GDM1 (cell line): ENCODE data around the gene ZDHHC12.
"Not testable (repeated sequence)": the region's sequence is repeated elsewhere in the genome, so short reads cannot be mapped to it uniquely, and the experiment has no call there.

ENCODE experiments used
- DNase-seq: peaks from one replicate; lab custom pipeline; 2025; lab: John Stamatoyannopoulos, UW

The ZDHHC12 gene

DNA sequence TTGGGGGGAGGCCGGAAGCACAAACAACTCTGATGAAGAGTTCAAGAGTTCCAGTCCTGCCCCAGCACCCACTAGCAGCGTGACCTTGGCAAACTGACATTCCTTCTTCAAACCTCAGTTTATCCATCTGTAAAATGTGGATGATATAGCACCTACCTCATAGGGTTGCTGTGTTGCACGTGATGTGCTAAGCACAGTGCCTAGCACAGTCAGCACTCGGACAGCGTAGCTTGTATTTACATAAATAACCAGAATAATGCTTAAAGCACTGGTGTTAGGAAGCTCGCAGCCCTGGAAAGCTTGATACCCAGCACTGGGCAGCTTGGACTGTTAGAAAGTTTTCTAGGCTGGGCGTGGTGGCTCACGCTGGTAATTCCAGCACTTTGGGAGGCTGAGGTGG lies 16.5 kb downstream of the ZDHHC12 start:
- DNase-seq: no peak

DNA sequence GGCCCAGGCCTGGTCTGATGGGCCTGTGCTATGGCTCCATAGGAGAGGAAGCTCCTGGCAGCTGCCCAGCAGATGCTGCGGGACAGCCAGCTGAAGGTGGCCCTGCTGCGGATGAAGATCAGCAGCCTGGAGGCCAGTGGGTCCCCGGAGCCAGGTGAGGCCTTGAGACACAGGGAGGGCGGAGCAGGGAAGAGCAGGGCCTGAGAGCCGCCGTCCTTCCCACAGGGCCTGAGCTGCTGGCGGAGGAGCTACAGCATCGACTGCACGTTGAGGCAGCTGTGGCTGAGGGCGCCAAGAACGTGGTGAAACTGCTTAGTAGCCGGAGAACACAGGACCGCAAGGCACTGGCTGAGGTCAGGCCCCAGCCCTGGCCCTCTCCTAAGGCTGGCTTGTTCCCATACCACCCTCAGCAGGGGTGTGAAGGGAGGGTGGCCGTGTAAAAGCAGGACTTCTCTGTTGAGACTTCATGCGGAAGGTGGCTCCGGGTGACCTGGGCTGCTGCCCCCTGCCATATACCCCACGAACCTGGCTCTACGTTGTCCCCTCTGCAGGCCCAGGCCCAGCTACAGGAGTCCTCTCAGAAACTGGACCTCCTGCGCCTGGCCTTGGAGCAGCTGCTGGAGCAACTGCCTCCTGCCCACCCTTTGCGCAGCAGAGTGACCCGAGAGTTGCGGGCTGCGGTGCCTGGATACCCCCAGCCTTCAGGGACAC lies 17.1 kb downstream of the ZDHHC12 start:
- no peak for DNase-seq

DNA sequence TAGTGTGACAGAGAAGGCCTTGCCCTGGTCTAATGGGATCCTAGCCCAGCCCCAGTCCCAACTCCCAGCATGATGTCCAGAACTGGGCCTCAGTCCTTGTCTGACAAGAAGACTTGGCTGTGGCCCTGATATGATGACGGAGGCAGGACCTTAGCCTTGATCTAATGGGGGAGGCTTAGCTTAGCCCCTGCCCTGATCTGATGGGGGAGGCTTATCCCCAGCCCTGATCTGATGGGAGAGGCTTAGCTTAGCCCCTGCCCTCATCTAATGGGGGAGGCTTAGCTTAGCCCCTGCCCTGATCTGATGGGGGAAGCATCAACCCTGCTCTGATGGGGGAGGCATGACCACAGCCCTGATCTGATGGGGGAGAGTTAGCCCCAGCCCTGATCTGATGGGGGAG lies 17.9 kb downstream of the ZDHHC12 start:
- DNase-seq: no peak

DNA sequence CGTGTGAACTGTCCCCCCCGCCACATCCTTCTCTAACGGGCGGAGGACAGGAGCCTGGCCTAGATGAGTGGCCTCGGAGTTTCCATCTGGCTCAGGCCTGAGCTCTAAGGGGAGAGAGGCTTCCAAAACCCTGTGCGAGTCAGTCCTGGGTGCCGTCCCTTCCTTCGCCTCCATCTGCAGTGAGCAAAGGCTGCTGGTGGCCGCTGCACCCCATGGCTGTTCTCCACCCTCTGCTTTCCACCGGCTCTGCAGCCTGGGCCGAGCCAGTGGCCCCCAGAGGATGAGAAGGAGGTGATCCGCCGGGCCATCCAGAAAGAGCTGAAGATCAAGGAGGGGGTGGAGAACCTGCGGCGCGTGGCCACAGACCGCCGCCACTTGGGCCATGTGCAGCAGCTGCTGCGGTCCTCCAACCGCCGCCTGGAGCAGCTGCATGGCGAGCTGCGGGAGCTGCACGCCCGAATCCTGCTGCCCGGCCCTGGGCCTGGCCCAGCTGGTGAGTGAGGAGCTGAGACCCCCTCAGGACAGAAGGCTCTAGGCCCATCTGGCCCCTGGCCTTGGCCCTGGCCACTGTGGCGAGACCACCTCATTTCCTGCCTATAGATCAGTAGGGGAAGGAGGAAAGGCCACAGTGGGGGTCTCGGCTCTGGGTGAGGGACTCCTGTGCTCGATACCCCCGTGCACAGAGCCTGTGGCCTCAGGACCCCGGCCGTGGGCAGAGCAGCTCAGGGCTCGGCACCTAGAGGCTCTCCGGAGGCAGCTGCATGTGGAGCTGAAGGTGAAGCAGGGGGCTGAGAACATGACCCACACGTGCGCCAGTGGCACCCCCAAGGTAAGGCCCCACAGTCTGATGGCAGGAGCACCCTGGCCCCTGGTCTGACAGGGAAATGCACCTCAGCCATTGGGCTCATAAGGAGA lies 18.6 kb downstream of the ZDHHC12 start:
- no peak for DNase-seq

DNA sequence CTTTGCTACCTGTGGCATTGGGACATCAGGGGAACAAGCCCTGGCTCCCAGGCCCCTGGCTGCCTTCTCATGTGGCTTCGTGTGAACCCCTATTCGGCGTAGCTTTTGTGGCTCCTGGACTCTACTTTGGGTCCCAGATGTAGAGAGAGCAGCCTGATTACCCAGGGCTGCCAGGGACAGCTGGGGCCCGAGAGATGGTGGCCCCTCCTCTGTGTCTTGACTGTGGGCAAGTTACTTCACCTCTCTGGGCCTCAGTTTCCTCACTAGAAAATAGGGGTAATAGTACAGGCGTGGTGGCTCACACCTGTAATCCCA lies 19.6 kb downstream of the ZDHHC12 start:
- DNase-seq: no peak

DNA sequence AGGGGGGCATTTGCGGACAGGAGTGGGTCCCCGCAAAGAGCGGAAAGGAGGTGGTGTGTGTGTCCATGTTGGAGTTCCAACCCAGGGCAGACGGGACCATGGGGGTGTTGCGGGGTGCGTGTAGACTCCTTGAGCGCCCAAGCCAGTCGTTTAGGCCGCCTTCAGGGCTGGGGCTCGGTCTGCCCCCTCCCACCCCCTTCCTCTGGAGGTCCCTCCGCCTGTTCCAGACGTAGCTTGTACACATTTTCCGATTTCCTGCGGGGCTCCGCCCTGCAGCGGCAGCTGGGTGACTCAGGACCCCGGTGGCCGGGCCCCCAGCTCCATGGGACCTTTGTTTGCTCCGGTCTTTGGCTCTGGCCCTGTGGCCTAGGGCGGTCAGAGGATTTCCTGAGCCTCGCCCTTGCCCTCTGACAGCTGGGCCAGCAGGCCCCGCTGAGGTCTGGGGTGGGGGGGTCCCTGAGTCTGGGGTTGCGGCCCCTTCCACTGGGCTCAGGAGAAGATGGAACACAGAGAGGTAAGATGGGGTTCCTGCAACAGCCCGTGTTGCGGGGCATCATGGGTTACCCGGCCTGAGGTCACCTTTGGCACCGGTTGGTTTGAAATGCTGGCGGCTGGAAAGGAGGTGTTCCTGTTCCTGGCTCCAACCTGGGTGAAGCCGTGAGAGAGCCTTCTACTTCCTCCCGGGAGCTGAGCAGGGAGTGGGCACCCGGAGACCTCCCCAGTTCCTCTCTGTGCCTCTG lies 20.1 kb downstream of the ZDHHC12 start:
- no peak for DNase-seq

DNA sequence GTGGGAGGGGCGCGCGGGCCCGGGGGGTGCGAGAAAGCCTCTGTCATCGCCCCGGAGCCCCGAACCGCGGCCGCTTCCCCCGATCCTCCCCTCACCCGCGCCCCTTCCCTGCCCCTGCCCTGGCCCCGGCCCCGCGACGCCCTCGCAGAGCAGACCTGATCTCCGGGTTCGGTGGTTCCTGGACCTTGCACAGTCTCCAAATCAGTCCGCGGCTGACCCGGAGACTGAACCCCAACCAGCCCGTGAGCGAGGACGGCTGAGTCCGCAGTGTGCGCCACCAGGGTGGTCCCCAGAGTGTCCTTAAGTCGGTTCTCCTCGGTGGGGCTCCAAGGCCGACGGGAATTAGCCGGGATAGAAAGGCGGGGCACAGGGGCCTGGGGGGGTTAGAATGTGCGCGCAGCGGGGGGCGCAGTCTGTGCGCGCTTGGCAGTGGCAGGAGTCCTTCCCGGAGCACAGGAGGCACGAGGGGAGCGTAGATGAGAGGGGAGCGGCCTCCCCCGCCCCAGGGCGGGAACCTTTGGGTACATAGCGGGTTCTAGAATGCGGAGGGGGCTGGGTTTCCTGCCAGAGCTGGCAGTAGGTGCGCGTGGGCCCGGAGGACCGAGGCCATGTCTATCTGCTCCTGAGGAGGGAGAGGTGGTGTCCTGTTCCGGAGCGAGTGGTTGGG lies 20.8 kb downstream of the ZDHHC12 start:
- no peak for DNase-seq

DNA sequence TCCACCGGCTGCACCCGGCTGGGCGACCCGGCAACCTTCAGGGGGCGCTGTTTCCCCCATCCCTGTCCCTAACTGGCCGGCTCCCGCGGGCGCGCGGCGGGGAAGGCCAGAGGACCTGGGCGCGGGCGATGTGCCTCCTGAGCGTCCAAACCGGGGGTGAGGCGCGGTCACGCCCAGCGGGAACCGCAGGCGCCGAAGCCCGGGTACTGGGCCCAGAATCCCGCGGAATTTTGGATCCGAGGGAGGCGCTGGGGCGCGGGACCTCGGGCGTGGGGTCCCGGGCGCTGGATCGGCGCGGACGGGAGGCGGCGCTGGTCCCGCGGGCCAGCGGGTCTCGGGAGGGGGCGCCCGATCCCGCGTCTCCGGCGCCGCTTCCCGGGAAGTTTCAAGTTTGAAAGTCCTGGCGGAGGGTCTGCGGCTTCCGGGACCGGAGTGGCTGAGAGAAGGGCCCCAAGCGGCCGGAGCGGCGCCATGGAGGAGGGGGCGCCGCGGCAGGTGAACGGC lies 21.4 kb downstream of the ZDHHC12 start, which contains the start of gene PKN3:
TSS of gene PKN3 (plus strand) at position 59 of the 504 bp plus-strand sequence. CDS start at position 472, 413 bp downstream.
- DNase-seq: peak; percentile 74

DNA sequence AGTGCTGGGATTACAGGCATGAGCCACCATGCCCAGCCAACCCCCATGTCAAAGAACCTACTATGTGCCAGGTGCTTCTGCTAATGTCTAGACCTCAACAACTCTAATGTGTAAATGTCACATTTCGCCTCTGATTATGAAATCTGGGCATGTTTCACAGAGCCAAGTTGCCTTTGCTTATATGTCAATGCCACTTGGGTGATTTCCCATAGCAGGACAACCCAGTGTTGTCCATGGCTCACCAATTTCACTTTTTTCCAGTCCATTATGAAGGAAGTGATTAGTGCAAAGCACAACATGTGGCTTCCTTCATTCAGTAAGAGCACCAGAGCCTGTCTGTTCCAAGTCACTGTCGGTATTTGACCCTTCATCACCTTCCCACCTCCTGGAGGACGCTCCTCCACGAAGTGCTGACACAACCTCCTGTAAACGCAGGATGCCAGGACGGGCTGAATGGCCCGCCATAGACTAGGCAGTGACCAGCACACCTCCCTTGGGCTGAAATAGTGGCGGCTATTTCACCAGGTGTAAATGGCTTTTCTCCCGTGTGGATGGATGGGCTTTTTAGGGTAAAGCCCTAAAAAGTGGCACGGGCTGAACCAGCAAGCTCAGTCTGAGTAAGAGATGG lies 22.6 kb downstream of the ZDHHC12 start:
- DNase-seq: no peak

DNA sequence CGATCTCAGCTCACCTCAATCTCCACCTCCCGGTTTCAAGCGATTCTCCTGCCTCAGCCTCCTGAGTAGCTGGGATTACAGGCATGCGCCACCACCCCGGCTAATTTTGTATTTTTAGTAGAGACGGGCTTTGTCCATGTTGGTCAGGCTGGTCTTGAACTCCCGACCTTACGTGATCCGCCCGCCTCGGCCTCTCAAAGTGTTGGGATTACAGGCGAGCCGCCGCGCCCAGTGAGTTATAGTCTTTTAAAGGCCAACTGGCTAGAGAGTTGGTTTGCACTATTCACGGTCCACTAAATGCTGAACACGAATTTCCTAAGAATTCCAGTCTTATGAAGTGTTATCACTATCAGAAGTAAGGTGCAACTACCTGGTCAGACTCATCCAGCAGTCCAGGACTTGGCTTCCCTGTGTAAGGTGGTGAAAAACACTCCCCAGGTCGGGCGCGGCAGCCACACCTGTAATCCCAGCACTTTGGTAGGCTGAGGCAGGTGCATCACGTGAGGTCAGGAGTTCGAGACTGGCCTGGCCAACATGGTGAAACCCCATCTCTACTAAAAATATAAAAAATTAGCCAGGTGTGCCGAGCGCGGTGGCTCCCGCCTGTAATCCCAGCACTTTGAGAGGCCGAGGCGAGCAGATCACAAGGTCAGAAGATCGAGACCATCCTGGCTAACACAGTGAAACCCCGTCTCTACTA lies 24.7 kb downstream of the ZDHHC12 start:
- not testable (repeated sequence) for DNase-seq

DNA sequence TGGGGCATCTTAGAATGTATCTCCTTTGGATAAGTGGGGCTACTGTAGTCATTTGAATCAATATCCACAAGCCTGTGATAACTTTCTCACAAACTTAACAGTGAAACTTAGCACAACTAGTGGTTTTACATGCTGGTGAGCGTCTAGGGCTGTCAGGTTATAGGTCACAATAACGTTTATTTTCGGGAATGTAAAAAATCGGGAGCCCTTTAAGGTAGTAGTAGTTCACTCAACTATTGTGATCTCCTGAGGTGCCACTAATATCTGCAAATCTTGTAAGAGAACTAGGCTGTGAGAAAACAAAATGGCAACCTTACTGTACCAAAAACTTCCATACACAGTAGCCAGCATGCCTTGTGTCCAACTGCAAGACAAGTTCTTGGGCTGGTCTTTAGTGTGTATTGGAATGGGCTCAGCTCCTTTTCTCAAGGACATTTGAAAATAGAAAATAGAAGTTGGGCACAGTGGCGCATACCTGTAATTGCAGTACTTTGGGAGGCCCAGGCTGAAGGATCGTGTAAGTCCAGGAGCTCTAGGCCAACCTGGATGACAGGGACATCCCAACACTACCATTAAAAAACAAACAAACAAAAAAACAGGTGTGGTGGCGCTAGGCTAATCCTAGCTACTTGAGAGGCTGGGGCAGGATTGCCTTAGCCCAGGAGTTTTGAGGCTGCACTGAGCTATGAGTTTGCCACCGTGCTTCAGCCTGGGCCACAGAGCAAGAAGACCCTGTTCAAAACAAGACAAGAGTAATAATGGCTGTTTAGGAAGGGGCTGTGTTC lies 26.8 kb downstream of the ZDHHC12 start:
- no peak for DNase-seq

DNA sequence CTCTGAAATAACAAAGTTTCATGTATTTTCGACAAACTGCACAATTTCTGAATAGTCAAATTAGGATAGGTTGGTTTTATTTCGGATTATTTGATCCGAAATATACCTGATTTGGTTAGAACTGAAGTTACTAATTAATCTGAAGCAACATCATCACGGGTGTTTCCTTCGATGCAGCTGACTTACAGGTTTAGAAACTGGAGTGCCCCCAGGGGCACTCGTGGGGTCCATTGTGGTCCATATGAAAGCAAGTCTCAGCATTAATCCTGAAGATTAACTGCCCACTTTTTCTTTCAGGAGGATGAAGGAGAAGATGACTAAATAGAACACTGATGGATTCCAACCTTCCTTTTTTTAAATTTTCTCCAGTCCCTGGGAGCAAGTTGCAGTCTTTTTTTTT lies 29.6 kb downstream of the ZDHHC12 start:
- no peak for DNase-seq

DNA sequence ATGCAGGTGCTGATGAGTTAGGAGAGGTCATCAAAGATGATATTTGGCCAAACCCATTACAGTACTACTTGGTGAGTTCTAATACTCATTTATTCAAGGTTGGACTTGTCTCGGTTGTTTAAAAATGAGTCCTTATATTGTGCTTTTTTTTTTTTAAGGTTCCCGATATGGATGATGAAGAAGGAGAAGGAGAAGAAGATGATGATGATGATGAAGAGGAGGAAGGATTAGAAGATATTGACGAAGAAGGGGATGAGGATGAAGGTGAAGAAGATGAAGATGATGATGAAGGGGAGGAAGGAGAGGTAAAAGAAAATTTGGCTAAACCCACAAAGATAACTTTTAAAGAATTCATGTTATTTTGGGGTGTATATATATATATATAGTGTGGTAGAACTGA lies 30.2 kb downstream of the ZDHHC12 start:
- DNase-seq: not testable (repeated sequence)

DNA sequence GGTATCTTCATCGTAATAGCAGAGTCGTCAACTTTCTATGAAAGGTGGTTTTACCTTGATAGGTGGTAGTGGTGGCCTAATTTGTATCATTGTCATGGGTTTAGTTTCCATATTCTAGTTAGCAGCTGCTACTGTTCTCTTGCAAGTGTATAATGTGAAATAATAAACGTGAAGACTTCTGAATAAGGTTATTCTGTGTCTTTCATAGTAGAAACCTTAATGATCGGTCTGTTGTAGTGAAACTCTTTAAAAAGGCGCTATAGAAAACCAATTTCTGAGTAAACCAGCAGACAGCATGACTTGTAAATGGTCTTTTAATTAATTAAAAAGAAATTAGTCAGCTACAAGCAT lies 33.3 kb downstream of the ZDHHC12 start:
- DNase-seq: no peak

DNA sequence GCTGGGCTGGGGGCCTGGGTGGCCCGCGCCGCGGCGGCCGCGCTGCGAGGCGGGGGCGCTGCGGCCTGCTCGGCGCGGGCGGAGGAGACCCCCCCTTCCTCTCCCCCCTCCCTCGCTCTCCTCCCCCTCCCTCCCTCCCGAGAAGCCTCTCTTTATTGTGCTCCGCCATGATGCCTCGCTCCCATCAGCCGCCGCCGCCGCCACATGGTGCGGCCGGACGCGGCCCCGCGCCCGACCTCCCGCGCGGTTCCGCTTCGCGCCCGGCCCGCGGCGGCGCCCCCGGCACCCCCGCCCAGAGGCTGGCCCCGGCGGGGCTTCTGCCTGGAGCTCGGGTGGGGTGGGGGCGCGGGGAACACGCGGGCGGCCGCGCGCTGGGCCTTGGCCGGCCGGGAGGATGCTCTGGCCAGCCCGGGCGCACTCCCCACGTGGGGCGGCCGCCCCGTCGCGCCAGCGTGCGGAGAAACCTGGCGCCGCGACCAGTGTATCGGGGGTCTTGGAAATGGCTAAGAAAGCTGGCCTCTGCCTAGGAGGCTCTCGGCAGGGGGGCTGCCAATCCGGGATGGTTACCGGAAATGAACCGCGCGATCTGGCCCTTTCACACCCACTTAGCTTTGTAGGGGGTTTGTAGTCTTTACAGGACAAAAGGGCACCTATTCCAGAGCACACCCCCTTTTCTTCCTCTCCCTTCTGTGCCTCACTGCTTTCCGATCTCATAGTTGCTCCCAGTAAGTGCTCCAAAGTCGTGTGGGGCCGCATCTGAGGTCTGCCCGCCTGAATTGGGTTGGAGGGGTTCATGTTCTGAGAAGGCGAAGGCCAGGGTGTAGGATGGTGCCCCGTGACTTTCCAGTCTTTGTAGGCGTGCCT lies 33.9 kb downstream of the ZDHHC12 start:
- peak; percentile 5 for DNase-seq

DNA sequence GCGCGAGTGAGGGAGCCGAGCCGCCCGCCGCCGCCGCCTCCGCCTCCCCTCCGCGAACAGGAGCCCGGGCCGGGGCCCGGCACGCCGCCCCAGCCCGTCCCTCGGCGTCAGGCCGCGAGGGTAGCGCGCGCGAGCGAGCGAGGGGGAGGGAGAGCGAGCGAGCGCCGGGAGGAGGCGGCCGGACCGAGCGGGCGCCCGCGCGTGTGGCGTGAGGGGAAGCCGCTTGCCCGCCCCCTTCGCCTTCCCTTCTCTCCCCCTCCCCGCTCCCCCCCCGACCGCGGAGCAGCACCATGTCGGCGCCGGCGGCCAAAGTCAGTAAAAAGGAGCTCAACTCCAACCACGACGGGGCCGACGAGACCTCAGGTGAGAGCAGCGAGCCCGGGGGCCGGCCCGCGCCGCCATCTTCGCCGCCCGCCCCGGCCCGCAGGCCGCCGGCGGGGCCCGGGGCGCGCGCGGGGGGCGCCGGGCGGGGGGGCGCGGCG lies 34.6 kb downstream of the ZDHHC12 start:
- peak; percentile 61 for DNase-seq

DNA sequence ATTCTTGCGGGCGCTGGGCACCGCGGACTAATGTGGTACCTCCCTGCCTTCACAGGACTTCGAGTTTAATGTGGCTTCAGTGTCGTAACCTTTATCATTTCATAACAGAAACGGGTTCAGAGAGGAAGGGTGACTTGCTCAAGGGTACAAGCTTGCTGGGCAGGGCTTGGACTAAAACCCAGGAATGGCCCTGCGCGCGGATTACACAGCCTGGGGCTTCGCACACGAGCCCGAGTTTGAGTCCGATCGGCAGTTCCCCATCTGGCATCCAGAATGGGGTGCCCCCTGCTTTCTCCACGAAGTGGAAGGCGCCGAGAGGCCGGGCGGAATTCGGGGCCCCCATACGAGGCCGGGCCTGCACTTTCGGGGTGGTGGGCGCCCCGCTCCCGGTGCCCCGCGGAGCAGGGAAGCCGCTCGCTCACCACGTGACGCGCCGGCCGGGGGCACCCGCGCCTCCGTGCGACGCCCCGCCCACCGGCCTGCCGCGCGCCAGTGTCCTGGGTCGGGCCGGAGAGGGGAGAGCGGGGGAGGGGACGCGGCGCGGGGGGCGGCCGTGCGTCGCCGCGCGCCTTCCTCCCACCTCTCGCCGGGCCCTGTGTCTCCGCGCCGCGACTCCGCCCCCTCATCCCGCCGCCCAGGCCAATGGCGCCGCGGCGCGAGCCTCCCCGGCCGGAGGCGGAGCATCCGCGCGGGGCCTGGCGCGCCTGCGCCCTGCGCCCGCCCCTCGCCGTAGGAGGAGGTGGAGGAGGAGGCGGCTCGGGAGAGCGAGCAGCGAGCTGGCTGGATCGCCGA lies 35.2 kb downstream of the ZDHHC12 start, which contains the start of gene SET:
TSS of gene SET (plus strand) at position 722 of the 792 bp plus-strand sequence. CDS start 361 bp downstream, outside the sequence.
- peak; percentile 98 for DNase-seq

DNA sequence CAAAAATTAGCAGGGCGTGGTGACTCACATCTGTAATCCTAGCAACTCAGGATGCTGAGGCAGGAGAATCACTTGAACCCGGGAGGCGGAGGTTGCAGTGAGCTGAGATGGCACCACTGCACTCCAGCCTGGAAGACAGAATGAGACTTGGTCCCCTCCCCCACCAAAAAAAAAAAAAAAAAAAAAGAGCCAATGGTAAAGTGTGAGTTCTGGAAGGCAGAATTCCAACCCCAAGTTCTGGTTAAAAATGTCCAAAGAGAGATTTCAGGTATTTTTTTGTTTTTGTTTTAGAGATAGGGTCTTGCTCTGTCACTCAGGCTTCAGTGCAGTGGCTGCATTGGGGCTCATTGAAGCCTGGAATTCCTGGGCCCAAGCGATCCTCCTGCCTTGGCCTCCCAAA lies 36.5 kb downstream of the ZDHHC12 start:
- no peak for DNase-seq
